ENCODE results near the gene GRIA1.

DNA sequence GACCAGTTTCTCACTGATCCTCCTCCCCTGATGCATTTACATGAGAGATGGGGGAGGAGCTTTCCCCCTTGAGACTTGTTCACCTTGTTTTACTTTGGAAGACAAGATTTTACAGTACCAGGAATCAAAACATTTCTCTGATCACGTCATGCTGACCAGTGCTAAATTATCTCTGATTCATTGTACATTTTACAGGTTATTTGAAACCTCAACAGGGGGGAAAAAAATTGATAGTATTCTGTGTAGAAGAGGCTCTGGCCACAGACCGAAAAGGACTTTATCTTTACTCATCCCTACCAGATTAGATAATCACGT, 133.9 kb downstream of the GRIA1 start:
- TF ChIP-seq MAFK (IDR thresholded peaks at IDR 0.05; ENCODE audit: low read depth, low read length) (no peak), CEBPB (IDR thresholded peaks at IDR 0.05; ENCODE audit: low read depth, low read length) (no peak), RFX5 (IDR thresholded peaks at IDR 0.05; ENCODE audit: low read depth, low read length) (no peak), NFE2L2 (IDR thresholded peaks at IDR 0.05; ENCODE audit: low read depth, low read length) (no peak), RCOR1 (IDR thresholded peaks at IDR 0.05; ENCODE audit: insufficient replicate concordance, low read length) (no peak), POLR2A (IDR thresholded peaks at IDR 0.05; ENCODE audit: low read depth, low read length) (no peak), SMC3 (IDR thresholded peaks at IDR 0.05; ENCODE audit: low read depth, low read length) (no peak)
- TF ChIP-seq, protein P1, sequence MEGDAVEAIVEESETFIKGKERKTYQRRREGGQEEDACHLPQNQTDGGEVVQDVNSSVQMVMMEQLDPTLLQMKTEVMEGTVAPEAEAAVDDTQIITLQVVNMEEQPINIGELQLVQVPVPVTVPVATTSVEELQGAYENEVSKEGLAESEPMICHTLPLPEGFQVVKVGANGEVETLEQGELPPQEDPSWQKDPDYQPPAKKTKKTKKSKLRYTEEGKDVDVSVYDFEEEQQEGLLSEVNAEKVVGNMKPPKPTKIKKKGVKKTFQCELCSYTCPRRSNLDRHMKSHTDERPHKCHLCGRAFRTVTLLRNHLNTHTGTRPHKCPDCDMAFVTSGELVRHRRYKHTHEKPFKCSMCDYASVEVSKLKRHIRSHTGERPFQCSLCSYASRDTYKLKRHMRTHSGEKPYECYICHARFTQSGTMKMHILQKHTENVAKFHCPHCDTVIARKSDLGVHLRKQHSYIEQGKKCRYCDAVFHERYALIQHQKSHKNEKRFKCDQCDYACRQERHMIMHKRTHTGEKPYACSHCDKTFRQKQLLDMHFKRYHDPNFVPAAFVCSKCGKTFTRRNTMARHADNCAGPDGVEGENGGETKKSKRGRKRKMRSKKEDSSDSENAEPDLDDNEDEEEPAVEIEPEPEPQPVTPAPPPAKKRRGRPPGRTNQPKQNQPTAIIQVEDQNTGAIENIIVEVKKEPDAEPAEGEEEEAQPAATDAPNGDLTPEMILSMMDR (conservative IDR thresholded peaks at IDR 0.05; ENCODE audit: low read depth, low read length), result no peak
